Measurements from ENCODE around the gene TATDN2.

The TATDN2 gene

DNA sequence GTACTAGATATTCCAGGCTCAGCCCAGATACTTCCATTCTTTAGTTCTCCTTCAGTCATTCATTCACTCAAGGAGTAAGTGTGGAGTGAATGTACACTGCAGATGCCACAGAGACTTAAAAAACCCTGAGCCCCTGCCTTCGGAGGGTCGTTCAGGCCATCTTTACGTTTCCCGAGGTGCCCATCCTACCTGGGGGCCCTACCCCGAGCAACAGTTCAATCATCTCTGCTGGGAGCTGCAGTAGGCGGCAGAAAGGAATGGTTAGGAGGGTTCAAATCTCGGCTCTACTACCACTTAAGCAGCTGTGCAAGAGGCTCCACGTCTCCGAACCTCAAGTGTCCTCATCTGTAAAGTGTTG, 72.0 kb downstream of the TATDN2 start:
- DNase-seq: no peak

DNA sequence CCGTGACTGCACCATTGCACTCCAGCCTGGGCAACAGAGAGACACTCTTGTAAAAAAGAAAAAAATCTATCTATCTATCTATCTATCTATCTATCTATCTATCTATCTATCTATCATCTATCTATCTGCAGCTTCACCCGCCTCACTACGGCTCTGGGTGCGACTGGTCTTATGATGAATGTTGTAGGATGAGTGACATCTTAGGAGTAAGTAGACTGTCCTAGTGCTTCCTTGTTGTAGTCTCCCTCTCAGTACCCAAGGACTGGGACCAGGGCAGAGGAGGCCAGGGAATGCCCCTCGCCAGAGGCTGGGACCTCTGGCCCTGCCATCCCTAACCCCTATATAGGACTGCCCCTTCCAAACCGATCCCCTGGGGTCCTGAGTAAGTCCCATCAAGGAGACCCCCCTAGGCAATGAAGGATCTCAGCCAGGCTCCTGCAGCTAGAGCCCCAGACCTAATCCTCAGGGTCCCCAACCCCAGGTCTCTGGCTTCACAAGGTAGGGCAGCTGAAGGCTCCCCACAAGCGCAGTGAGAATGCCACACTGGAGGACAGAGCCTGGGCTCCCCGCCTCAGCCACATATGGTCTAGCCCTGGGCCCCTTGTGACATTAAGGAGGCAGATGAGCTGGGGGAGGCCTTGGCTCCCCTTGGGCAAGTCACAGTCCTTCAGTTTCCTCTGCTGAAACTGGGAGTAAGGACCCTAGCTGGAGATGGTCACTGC, 73.5 kb downstream of the TATDN2 start:
- no peak for DNase-seq

DNA sequence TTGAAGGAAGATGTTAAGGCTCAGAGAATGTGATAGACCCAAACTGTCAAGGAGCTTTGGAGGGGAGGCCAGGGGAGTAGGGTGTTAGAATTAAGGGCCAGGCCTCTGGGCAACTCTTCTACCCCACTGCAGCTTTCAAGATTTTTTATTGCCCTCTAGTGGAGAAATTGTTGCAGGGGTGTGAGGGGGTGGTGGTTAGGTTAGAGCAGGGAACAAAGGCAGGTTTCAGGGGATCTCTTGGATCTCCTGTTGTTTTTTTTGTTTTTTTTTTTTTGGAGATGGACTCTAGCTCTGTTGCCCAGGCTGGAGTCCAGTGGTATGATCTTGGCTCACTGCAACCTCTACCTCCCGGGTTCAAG, 74.1 kb downstream of the TATDN2 start:
- DNase-seq: no peak

DNA sequence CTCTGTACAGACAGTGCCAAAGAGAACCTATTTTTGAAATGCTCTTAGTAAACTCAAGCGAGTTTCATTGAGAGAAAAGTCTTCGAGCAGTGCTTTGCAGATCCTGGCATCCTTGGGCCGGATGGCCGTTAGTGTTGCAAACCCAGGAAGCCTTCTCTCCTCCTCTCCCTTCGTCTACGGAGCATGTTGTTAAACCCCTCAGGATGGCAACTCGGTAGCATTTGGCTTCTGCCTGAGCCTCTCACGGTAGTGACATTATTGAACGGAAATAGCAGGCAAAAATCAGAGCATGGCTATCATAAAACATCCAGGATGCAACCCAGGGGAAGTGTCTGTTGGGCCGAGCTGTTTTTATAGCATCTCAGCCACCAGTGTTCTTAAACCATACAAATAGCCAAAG, 79.3 kb downstream of the TATDN2 start:
- DNase-seq: no peak

DNA sequence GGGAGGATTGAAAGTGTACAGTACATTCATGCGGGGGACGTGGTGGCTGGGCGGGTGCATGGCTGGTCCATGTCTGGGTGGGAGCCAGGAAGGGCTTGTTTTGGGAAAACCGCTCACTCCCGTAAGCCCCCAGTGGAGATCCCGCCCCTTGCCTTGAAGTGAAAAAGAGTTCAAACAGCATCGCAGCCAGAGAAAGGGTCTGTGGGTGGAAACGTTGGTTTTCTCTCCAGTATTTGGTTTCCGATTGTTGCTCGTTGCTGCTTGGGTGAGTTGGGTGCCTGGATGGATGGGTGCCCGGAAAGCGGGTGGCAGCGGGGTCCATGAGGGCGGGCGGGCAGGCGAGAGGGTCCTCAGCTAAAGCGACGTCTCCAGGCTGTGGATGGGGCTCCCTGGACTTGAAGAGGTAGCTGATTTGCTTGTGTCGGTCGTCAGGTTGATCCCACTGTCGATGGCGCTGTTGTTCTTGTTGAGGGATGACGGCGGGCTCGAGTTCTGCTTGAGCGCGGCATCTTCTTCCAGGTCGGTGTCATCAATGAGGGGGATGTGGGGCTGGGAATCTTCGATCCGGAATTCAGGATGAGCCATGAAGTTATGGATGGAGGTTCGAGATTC, 80.3 kb downstream of the TATDN2 start:
- no peak for DNase-seq

DNA sequence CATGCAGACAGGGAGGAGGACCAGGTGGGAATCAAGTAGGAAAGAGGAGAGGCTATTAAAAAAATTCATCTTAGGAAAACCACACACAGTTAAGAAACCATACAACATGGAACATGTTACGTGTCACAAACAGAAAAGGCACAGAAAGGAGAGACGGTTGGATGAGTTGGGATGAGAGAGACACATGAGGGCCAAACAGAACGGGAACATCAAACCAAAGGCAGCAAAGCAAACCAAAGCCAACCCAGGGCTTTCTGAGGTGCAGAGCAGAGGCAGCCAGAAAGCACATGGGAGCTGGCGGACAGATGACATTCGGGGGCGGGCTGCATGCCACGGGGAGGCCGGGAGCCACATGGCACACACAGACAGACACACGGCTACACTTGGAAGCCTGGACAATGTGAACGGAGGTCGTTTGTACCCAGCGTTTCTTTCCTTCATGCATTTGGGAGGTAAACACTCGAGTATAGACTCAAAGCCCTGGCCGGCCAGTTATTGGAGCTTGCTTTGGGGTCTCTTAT, 81.3 kb downstream of the TATDN2 start:
- DNase-seq: no peak

GRCh38 chr3:10330319-10330718, 82.1 kb downstream of the TATDN2 start:
- no peak for DNase-seq

All from NCI-H774 (cell line).